Measurements from ENCODE around the gene S100A16.

S100A16 gene

DNA sequence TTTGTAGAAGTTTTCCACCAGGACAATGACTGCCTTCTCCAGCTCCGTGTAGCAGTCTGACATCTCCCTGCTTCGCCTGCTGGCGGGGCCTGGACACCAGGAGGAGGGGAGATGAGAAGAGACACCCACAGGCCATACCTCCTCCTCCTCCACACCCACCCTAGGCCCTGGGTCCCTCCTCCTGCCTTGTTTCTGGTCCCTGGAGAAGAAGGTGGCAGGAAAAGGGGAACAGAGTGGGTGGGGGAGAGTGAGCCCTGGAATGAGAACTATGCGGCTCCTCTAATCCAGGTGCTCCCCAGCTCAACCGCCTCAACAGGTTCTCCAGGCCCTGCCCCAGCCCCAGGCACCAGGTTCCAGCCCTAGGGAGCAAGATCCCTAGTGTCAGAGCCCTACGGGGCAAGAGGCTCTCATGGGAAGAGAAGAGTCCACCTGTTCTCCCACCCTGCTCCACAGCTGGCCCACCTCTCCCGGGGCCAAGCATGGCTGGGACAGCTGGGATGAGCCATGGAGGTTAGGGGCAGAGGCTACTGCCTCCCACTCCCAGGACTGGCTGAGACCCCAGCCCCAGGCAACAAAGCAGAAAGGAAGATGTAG lies 4.8 kb downstream of the S100A16 start:
- TF ChIP-seq, protein P1, sequence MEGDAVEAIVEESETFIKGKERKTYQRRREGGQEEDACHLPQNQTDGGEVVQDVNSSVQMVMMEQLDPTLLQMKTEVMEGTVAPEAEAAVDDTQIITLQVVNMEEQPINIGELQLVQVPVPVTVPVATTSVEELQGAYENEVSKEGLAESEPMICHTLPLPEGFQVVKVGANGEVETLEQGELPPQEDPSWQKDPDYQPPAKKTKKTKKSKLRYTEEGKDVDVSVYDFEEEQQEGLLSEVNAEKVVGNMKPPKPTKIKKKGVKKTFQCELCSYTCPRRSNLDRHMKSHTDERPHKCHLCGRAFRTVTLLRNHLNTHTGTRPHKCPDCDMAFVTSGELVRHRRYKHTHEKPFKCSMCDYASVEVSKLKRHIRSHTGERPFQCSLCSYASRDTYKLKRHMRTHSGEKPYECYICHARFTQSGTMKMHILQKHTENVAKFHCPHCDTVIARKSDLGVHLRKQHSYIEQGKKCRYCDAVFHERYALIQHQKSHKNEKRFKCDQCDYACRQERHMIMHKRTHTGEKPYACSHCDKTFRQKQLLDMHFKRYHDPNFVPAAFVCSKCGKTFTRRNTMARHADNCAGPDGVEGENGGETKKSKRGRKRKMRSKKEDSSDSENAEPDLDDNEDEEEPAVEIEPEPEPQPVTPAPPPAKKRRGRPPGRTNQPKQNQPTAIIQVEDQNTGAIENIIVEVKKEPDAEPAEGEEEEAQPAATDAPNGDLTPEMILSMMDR (IDR thresholded peaks at IDR 0.05), result no peak

- TF ChIP-seq, protein P1 (IDR thresholded peaks at IDR 0.05), result no peak
Observed at GRCh38 chr1:153607381-153607780, 5.6 kb downstream of the S100A16 start.

DNA sequence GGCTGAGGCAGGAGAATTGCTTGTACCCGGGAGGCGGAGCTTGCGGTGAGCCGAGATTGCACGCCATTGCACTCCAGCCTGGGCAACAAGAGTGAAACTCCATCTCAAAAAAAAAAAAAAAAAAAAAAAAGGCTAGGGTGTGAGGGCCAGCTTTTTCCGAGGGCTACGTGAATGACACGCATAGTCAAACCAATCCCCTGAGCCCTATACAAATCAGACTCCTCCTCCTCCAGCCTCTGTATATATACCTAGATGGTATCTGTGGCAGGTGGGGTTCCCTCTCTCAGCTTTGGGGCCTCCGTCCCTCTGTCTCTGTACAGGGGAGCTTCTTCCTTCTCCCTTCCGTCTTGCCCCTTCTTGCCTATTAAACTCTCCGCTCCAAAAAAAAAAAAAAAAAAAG lies 6.7 kb downstream of the S100A16 start:
- TF ChIP-seq, protein P1 (IDR thresholded peaks at IDR 0.05), result no peak

GRCh38 chr1:153602749-153603148 lies 10.2 kb downstream of the S100A16 start:
- TF ChIP-seq, protein P1 (IDR thresholded peaks at IDR 0.05), result no peak

DNA sequence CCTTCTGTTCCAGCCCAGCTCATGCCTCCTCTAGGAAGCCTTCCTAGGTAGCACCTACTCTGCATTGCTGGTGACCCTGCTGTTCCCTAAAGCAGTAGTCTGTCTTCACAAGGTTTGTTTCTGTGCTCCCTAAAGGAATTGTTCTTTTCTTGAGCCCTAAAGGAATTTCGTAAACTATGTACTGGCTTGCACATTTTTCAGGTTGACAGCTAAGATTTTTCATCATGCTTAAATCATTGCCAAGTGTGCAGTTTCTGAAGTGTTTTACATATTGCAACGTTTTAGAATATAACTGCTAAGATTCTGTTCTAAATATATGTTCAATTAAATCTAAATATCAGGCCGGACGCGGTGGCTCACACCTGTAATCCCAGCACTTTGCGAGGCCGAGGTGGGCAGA lies 13.1 kb downstream of the S100A16 start:
- TF ChIP-seq, protein P1 (IDR thresholded peaks at IDR 0.05), result no peak

DNA sequence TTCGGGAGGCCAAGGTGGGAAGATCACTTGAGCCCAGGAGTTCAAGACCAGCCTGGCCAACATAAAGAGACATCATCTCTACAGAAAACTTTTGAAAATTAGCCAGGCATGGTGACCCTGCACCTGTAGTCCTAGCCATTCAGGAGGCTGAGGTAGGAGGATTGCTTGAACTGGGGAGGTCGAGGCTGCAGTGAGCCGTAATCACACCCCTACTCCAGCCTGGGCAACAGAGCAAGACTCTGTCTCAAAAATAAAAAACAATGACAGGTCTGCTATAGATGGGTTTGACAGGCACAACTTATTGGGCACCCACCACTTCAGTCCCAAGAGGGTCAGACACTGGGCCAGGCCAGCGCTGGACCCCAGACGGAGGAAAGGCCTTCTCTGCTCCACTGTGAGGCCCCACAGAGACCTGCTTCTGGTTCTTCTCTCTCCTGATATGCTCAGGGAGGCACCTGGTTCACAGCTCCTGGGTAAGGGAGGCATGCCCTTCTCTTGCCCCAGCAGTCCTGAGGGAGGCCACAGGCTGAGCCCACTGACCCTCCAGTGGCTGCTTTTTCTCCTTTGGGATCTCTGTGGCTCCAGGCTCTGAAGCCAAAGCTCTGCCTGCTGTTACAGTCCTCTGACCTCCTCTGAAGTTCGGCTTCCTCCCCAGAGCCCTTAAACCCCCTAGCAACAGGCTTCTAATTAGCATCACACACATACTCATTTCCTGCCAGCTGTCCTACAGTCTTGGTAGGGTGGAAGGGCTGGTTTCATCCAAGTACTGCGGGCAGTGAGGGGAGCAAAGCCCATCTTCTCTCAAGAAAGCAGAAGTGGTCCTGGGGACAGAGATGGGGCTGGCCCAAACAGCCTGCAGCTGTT lies 14.4 kb downstream of the S100A16 start:
- TF ChIP-seq, protein P1 (IDR thresholded peaks at IDR 0.05), result no peak

- TF ChIP-seq, protein P1 (IDR thresholded peaks at IDR 0.05), result no peak
Observed at GRCh38 chr1:153597206-153597605, 15.7 kb downstream of the S100A16 start.
